Activated CD4-positive, alpha-beta T cell treated with anti-CD3 and anti-CD28 coated beads, Interleukin-2, amount 10 ng/mL, durations not matched to agents 7 days and 5 days (primary cell): ENCODE data around the gene RPL29. TPM values are rescaled to one million over a fixed set of nuclear protein-coding genes. Genes with fewer than 3 reads are reported as not detected.

ENCODE experiments used
- CTCF ChIA-PET: fragments of 350-600 bp; sonication (Branson Sonifier 250); formaldehyde crosslinking; loops from one replicate; lab custom pipeline; 2021; ENCODE audit warnings: antibody characterized with exemption; lab: Charles Lee
- POLR2A ChIA-PET: fragments of 350-600 bp; sonication (Branson Sonifier 250); formaldehyde crosslinking; loops from one replicate; lab custom pipeline; 2021; ENCODE audit warnings: antibody characterized with exemption; lab: Charles Lee
- DNase-seq: peaks from one replicate; pipeline ENCODE4 v3.0.0-alpha.2; 2020
- H3K27ac Mint-ChIP-seq: one replicate; pipeline ENCODE4 v1.8.0; 2021; ENCODE audit warnings: mild to moderate bottlenecking, moderate library complexity, mixed read lengths
- H3K27me3 Mint-ChIP-seq: one replicate; pipeline ENCODE4 v1.8.0; 2021; ENCODE audit warnings: mixed read lengths
- H3K36me3 Mint-ChIP-seq: one replicate; pipeline ENCODE4 v1.8.0; 2021; ENCODE audit warnings: low read depth, mixed read lengths
- H3K4me1 Mint-ChIP-seq: one replicate; pipeline ENCODE4 v1.8.0; 2021; ENCODE audit warnings: mixed read lengths
- H3K4me3 Mint-ChIP-seq: one replicate; pipeline ENCODE4 v1.8.0; 2021; ENCODE audit warnings: mild to moderate bottlenecking, moderate library complexity, mixed read lengths
- H3K9me3 Mint-ChIP-seq: one replicate; pipeline ENCODE4 v1.8.0; 2021; ENCODE audit warnings: mixed read lengths
- total RNA-seq, 2 experiments: library from RNA; stranded (reverse); gene quantifications; one replicate each; pipeline ENCODE4 v1.2.3, GENCODE V29; 2021

Gene RPL29
- total RNA-seq, 2 experiments from 2014 or later: 1,423 to 1,425 TPM

- Mint-ChIP-seq H3K4me3 (no peak overlapping the region), H3K4me1 (no peaks in the 10 kb centered on the region), H3K36me3 (no peaks in the 10 kb centered on the region), H3K9me3 (no peaks in the 10 kb centered on the region), H3K27ac (no peak overlapping the region), H3K27me3 (no peaks in the 10 kb centered on the region)
- CTCF ChIA-PET: interaction anchor here (0.7 to 1.9 kb wide), 4 partner anchors 16 to 95 kb away, joined by 3 to 5 read pairs (median 3); no protein-coding TSS in a partner anchor
- POLR2A ChIA-PET: no interaction called here
- DNase-seq: no peak
These were observed 28.4 kb upstream of the RPL29 start for GRCh38 chr3:52023860-52024764.

- H3K4me3 Mint-ChIP-seq: no peak overlapping the region
- no peaks in the 10 kb centered on the region for H3K36me3 Mint-ChIP-seq
- DNase-seq: no peak
- CTCF ChIA-PET: interaction anchor here (0.7 to 1.9 kb wide), 4 partner anchors 15 to 96 kb away, joined by 3 to 5 read pairs (median 3); no protein-coding TSS in a partner anchor
- no peaks in the 10 kb centered on the region for H3K9me3 Mint-ChIP-seq
- no peak overlapping the region for H3K27ac Mint-ChIP-seq
- H3K4me1 Mint-ChIP-seq: no peaks in the 10 kb centered on the region
- H3K27me3 Mint-ChIP-seq: no peaks in the 10 kb centered on the region
- POLR2A ChIA-PET: no interaction called here
These were observed 27.5 kb upstream of the RPL29 start for GRCh38 chr3:52023101-52023770.

- no peaks in the 10 kb centered on the region for H3K36me3 Mint-ChIP-seq
- no peak for DNase-seq
- no peaks in the 10 kb centered on the region for H3K4me1 Mint-ChIP-seq
- no peak overlapping the region for H3K4me3 Mint-ChIP-seq
- H3K9me3 Mint-ChIP-seq: no peaks in the 10 kb centered on the region
- ChIA-PET POLR2A (no interaction called here), CTCF (interaction anchor here (1.3 to 1.9 kb wide), 3 partner anchors 8 to 18 kb away, joined by 3 to 5 read pairs (median 3); no protein-coding TSS in a partner anchor)
- H3K27ac Mint-ChIP-seq: no peak overlapping the region
- no peaks in the 10 kb centered on the region for H3K27me3 Mint-ChIP-seq
These were observed 26.8 kb upstream of the RPL29 start for GRCh38 chr3:52022323-52023100.

GRCh38 chr3:52021489-52022268, 26.0 kb upstream of the RPL29 start:
- H3K36me3 Mint-ChIP-seq: no peaks in the 10 kb centered on the region
- peak overlapping the region; percentile 65 for H3K27ac Mint-ChIP-seq
- DNase-seq: no peak
- no peaks in the 10 kb centered on the region for H3K9me3 Mint-ChIP-seq
- CTCF ChIA-PET: interaction anchor here (1.3 kb wide), 1 partner anchor 9 kb away, joined by 3 read pairs; no protein-coding TSS in a partner anchor
- H3K4me1 Mint-ChIP-seq: no peaks in the 10 kb centered on the region
- H3K27me3 Mint-ChIP-seq: no peaks in the 10 kb centered on the region
- POLR2A ChIA-PET: no interaction called here
- no peak overlapping the region for H3K4me3 Mint-ChIP-seq

- Mint-ChIP-seq H3K36me3 (no peaks in the 10 kb centered on the region), H3K4me1 (no peaks in the 10 kb centered on the region), H3K4me3 (no peak overlapping the region), H3K27ac (peak overlapping the region; percentile 13), H3K9me3 (no peaks in the 10 kb centered on the region), H3K27me3 (no peaks in the 10 kb centered on the region)
- CTCF ChIA-PET: no interaction called here
- DNase-seq: no peak
- POLR2A ChIA-PET: no interaction called here
These were observed 25.1 kb upstream of the RPL29 start for GRCh38 chr3:52020796-52021195.

GRCh38 chr3:52019352-52020080, 23.8 kb upstream of the RPL29 start:
- Mint-ChIP-seq H3K9me3 (no peaks in the 10 kb centered on the region), H3K36me3 (no peaks in the 10 kb centered on the region), H3K27ac (no peak overlapping the region), H3K4me1 (no peaks in the 10 kb centered on the region), H3K4me3 (no peak overlapping the region), H3K27me3 (no peaks in the 10 kb centered on the region)
- ChIA-PET CTCF (interaction anchor here (0.5 to 1.0 kb wide), 2 partner anchors 320 to 393 kb away, joined by 4 read pairs; no protein-coding TSS in a partner anchor), POLR2A (no interaction called here)
- no peak for DNase-seq

- Mint-ChIP-seq H3K9me3 (no peaks in the 10 kb centered on the region), H3K36me3 (no peaks in the 10 kb centered on the region), H3K4me3 (no peak overlapping the region), H3K27ac (no peak overlapping the region), H3K27me3 (no peaks in the 10 kb centered on the region), H3K4me1 (no peaks in the 10 kb centered on the region)
- no peak for DNase-seq
- CTCF ChIA-PET: interaction anchor here (0.6 to 1.0 kb wide), 2 partner anchors 40 to 101 kb away, joined by 3 read pairs; no protein-coding TSS in a partner anchor
- POLR2A ChIA-PET: no interaction called here
These were observed 22.8 kb upstream of the RPL29 start for GRCh38 chr3:52018319-52019000.

GRCh38 chr3:52017586-52017985, 21.9 kb upstream of the RPL29 start:
- POLR2A ChIA-PET: no interaction called here

GRCh38 chr3:52015438-52016228, 19.9 kb upstream of the RPL29 start:
- POLR2A ChIA-PET: no interaction called here
- Mint-ChIP-seq H3K4me1 (no peaks in the 10 kb centered on the region), H3K27me3 (no peaks in the 10 kb centered on the region), H3K27ac (no peak overlapping the region), H3K4me3 (no peak overlapping the region), H3K36me3 (no peaks in the 10 kb centered on the region), H3K9me3 (no peaks in the 10 kb centered on the region)
- CTCF ChIA-PET: interaction anchor here (0.5 to 2.5 kb wide), 6 partner anchors 21 to 167 kb away, joined by 3 to 10 read pairs (median 4); partner anchors contain the start of gene DUSP7
- DNase-seq: no peak

More at GRCh38 chr3:52017586-52017985, 21.9 kb upstream of the RPL29 start:
- H3K4me1 Mint-ChIP-seq: no peaks in the 10 kb centered on the region
- CTCF ChIA-PET: interaction anchor here (0.8 to 2.5 kb wide), 3 partner anchors 16 to 76 kb away, joined by 3 to 10 read pairs (median 5); partner anchors contain the start of genes DUSP7 and RRP9
- no peaks in the 10 kb centered on the region for H3K36me3 Mint-ChIP-seq
- no peak overlapping the region for H3K4me3 Mint-ChIP-seq
- DNase-seq: no peak
- H3K27me3 Mint-ChIP-seq: no peaks in the 10 kb centered on the region
- no peaks in the 10 kb centered on the region for H3K9me3 Mint-ChIP-seq
- no peak overlapping the region for H3K27ac Mint-ChIP-seq

- H3K9me3 Mint-ChIP-seq: no peaks in the 10 kb centered on the region
- no peak overlapping the region for H3K27ac Mint-ChIP-seq
- no peak for DNase-seq
- H3K36me3 Mint-ChIP-seq: no peaks in the 10 kb centered on the region
- CTCF ChIA-PET: interaction anchor here (0.8 to 2.1 kb wide), 3 partner anchors 32 to 107 kb away, joined by 3 to 6 read pairs (median 3); no protein-coding TSS in a partner anchor
- no peak overlapping the region for H3K4me3 Mint-ChIP-seq
- peaks cover 3% of the 10 kb centered on the region for H3K27me3 Mint-ChIP-seq
- POLR2A ChIA-PET: no interaction called here
- no peaks in the 10 kb centered on the region for H3K4me1 Mint-ChIP-seq
These were observed 18.9 kb upstream of the RPL29 start for GRCh38 chr3:52014613-52015012.
